Measurements from ENCODE around the gene HPS1. TPM values are rescaled to one million over a fixed set of nuclear protein-coding genes. Genes with fewer than 3 reads are reported as not detected.

Gene HPS1
- total RNA-seq, 2 experiments from 2014 or later, result 51.9 to 52.1 TPM

- no peak overlapping the region for H3K4me3 Mint-ChIP-seq
- no peak for ATAC-seq
- no peaks in the 10 kb centered on the region for H3K4me1 Mint-ChIP-seq (ENCODE audit: low read depth)
Measured at GRCh38 chr10:98380493-98381339, 66.0 kb downstream of the HPS1 start.

DNA sequence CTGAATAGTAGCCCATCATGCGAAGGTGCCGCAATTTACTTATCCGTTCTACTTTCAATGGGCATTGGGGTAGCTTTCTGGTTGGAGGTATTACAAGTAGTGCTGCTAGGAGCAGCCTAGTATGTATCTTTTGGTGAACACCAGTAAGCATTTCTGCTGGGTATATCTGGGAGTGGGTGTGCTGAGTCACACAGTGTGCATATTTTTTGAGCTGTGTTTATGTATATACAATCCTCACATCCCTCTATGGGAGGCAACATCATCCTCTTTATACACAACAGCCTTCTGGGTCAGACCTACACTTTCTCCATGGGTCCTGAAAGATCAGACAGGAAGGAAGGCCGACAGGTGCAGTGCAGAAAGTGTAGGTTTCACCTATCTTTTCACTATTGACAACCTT, 68.0 kb downstream of the HPS1 start:
- CTCF ChIA-PET, result no interaction called here
- Mint-ChIP-seq H3K27me3 (peaks cover 3% of the 10 kb centered on the region), H3K9me3 (no peaks in the 10 kb centered on the region), H3K36me3 (ENCODE audit: low read depth) (no peaks in the 10 kb centered on the region), H3K4me3 (no peak overlapping the region), H3K27ac (no peak overlapping the region), H3K4me1 (ENCODE audit: low read depth) (no peaks in the 10 kb centered on the region)
- no peak for TF ChIP-seq CTCF (IDR thresholded peaks at IDR 0.05)
- ATAC-seq, result no peak
- POLR2A ChIA-PET, result no interaction called here
- DNase-seq, result no peak
- intact Hi-C loops (cut with micrococcal nuclease), result no loop called here

More at GRCh38 chr10:98380493-98381339, 66.0 kb downstream of the HPS1 start:
- ChIA-PET CTCF (interaction anchor here (1.0 kb wide), 1 partner anchor 45 kb away, joined by 3 read pairs; no protein-coding TSS in a partner anchor), POLR2A (no interaction called here)
- no peaks in the 10 kb centered on the region for H3K9me3 Mint-ChIP-seq
- DNase-seq, result no peak
- H3K27ac Mint-ChIP-seq, result no peak overlapping the region
- H3K36me3 Mint-ChIP-seq (ENCODE audit: low read depth), result no peaks in the 10 kb centered on the region
- peaks cover under 1% of the 10 kb centered on the region for H3K27me3 Mint-ChIP-seq
- no peak for TF ChIP-seq CTCF (IDR thresholded peaks at IDR 0.05)
- intact Hi-C loops (cut with micrococcal nuclease), result no loop called here

DNA sequence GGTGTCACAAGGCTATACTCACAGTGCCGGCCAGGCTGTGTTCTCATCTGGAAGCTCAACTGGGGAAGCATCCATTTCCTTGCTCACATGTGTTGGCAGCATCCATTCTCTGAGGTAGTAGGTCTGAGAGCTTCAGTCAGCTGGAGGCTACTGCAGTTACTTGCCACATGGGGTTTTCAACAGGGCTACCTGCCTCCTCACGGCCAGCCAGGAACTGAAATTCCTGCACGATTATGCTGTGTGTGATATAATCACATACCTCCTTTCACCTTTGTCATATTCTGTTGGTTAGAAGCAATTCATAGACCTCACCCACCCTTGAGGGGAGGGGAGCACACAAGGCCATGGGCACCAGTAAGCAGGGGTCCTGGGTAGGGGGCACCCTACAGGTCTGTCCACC, 69.2 kb downstream of the HPS1 start:
- ATAC-seq (no peak), DNase-seq (no peak)
- H3K27ac Mint-ChIP-seq, result no peak overlapping the region
- CTCF ChIA-PET, result no interaction called here
- no peaks in the 10 kb centered on the region for H3K4me1 Mint-ChIP-seq (ENCODE audit: low read depth)
- intact Hi-C loops (cut with micrococcal nuclease), result no loop called here
- POLR2A ChIA-PET, result no interaction called here
- no peaks in the 10 kb centered on the region for H3K36me3 Mint-ChIP-seq (ENCODE audit: low read depth)
- H3K9me3 Mint-ChIP-seq, result no peaks in the 10 kb centered on the region
- peaks cover 3% of the 10 kb centered on the region for H3K27me3 Mint-ChIP-seq
- no peak overlapping the region for H3K4me3 Mint-ChIP-seq
- TF ChIP-seq CTCF (IDR thresholded peaks at IDR 0.05), result no peak

GRCh38 chr10:98377001-98377400, 69.7 kb downstream of the HPS1 start:
- no peaks in the 10 kb centered on the region for H3K4me1 Mint-ChIP-seq (ENCODE audit: low read depth)
- intact Hi-C loops (cut with micrococcal nuclease), result no loop called here
- H3K27ac Mint-ChIP-seq, result no peak overlapping the region
- no peaks in the 10 kb centered on the region for H3K9me3 Mint-ChIP-seq
- TF ChIP-seq CTCF (IDR thresholded peaks at IDR 0.05), result no peak
- ATAC-seq (no peak), DNase-seq (no peak)
- no peak overlapping the region for H3K4me3 Mint-ChIP-seq
- no peaks in the 10 kb centered on the region for H3K36me3 Mint-ChIP-seq (ENCODE audit: low read depth)
- ChIA-PET POLR2A (no interaction called here), CTCF (no interaction called here)
- H3K27me3 Mint-ChIP-seq, result peaks cover 3% of the 10 kb centered on the region

DNA sequence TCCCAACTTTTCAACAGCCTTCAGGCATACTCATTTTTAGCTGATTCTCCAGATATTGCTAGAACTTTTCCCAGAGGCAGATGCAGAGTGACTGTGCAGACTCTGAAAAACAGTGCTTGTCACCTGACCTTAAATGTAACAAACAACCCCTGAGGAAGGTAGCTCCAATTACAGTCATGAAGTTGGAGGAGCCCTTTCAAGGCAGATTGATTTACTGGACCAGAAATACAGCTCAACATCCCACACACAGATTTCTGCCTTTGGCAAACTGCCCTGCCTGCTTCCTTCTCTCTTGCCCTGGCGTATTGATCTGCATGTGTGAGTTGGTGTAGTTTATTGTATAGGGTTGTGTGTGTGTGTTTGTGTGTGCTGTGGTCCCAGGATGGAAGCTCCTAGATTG, 70.2 kb downstream of the HPS1 start:
- DNase-seq (no peak), ATAC-seq (no peak)
- TF ChIP-seq CTCF (IDR thresholded peaks at IDR 0.05), result no peak
- Mint-ChIP-seq H3K27ac (no peak overlapping the region), H3K9me3 (no peaks in the 10 kb centered on the region), H3K27me3 (peaks cover 3% of the 10 kb centered on the region), H3K4me3 (no peak overlapping the region), H3K36me3 (ENCODE audit: low read depth) (no peaks in the 10 kb centered on the region), H3K4me1 (ENCODE audit: low read depth) (no peaks in the 10 kb centered on the region)
- intact Hi-C loops (cut with micrococcal nuclease), result no loop called here
- ChIA-PET CTCF (no interaction called here), POLR2A (no interaction called here)
